Kidney (tissue), 14 donors: ENCODE results near the gene LCLAT1. TPM values are rescaled to one million over a fixed set of nuclear protein-coding genes. Genes with fewer than 3 reads are reported as not detected.

Source experiments
- DNase-seq, 5 donors: peaks; one replicate each; pipeline ENCODE4 v3.0.0-alpha.2; 2013 to 2020
- FAIRE-seq: peaks from 2 replicates; lab custom pipeline; 2012; peaks lifted over from hg19 to GRCh38; lab: Jason Lieb, UNC
- H3K27ac ChIP-seq, 2 donors: one replicate each; pipeline ENCODE4 v1.7.0; 2013; ENCODE audit warnings: low read depth in 2 of 2, low read length in 2 of 2, inconsistent platforms in 1 of 2
- H3K27me3 ChIP-seq: one replicate; pipeline ENCODE4 v1.7.1; 2013; ENCODE audit warnings: low read length, inconsistent platforms; ENCODE audit not compliant: control insufficient read depth, insufficient read depth
- H3K36me3 ChIP-seq, 3 donors: one replicate each; pipeline versions ENCODE4 v1.7.0 to v1.7.1; 2013; ENCODE audit warnings: low read length in 3 of 3, control low read depth in 1 of 3, inconsistent platforms in 1 of 3; ENCODE audit not compliant: insufficient read depth in 3 of 3, control insufficient read depth in 2 of 3
- H3K4me1 ChIP-seq, 3 donors: one replicate each; pipeline versions ENCODE4 v1.7.0 to v1.7.1; 2013; ENCODE audit warnings: low read length in 3 of 3, inconsistent platforms in 1 of 3, low read depth in 1 of 3; ENCODE audit not compliant: control insufficient read depth in 2 of 3, insufficient read depth in 2 of 3
- H3K4me3 ChIP-seq, 3 donors: one replicate each; pipeline versions ENCODE4 v1.7.0 to v1.8.1; 2013; ENCODE audit warnings: low read length in 3 of 3, control low read depth in 1 of 3, inconsistent platforms in 1 of 3
- H3K9ac ChIP-seq, 3 donors: one replicate each; pipeline versions ENCODE4 v1.7.0 to v1.7.1; 2013; ENCODE audit warnings: low read length in 3 of 3, control low read depth in 1 of 3, inconsistent platforms in 1 of 3
- H3K9me3 ChIP-seq, 3 donors: one replicate each; pipeline versions ENCODE4 v1.7.0 to v1.7.1; 2013; ENCODE audit warnings: low read length in 3 of 3, control low read depth in 1 of 3, inconsistent platforms in 1 of 3; ENCODE audit not compliant: control insufficient read depth in 2 of 3, insufficient read depth in 1 of 3
- intact Hi-C: fragments of 100-400 bp; cut with DNase I; formaldehyde crosslinking; loops from one replicate; pipeline ENCODE4 v1.11.1; 2022
- polyA plus RNA-seq: library from polyadenylated mRNA; stranded (reverse); fragments of 350-450 nt; fragmentation: Illumina TruSeq; extraction: RNeasy Lipid Tissue Mini Kit (QIAGEN cat#74804); gene quantifications from one replicate; pipeline ENCODE4 v1.2.3, GENCODE V29; 2014; ENCODE audit warnings: low read depth, low replicate concordance; ENCODE audit not compliant: insufficient read depth
- total RNA-seq: library from RNA; stranded (reverse); fragmentation: NEBNext Ultra II Directional; extraction: Animal tissue kit (Norgen Biotek cat#: 25700); gene quantifications from one replicate; pipeline ENCODE4 v1.2.1, GENCODE V29; 2021
- TF ChIP-seq, protein P1 (sequence below): IDR thresholded peaks from 3 replicates; pipeline ENCODE4 v1.5.1; 2012; ENCODE audit warnings: mild to moderate bottlenecking, moderate library complexity, borderline replicate concordance; ENCODE audit not compliant: insufficient read depth; ENCODE audit errors: extremely low read depth
- donor health status: control.
- donor health status: control.
- donor health status: control.
- donor health status: control.
- donor health status: control.
- donor health status: DM: yes; HTN: yes; CAD: no.
- donor health status: Normal renal cell carcinoma (clear cell type).

LCLAT1 gene
- total and polyA plus RNA-seq, 2 donors from 2014 or later = 5.6 to 19.4 TPM

DNA sequence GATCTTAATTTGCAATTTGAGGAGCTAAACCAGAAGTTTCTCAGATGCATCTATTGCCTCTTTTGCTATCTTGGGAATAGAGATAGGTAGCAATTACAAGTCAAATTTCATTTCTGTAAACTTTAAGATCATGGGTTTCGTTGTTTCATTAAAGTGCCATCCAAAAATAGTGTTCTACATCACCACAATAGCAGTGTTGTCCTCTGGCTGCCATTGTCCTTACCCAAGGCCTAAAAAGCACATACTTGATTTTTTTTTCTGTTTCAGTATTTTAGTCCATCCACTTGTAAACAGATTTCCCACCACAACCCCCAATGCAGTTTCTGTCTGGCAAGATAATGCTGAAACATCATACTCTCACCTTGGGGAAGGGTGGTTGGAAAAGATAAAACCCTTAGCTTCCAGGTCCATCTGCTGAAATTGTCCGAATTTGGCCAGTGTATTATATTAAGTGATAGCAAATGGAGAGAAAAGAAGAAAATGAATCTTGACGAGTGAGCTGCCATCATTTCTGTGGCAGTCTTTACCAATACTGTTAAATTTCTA lies 136.2 kb downstream of the LCLAT1 start:
- no peaks in the 10 kb centered on the region for H3K36me3 ChIP-seq
- H3K27ac ChIP-seq = no peak overlapping the region
- no peaks in the 10 kb centered on the region for H3K4me1 ChIP-seq
- FAIRE-seq (no peak), DNase-seq (no peak)
- intact Hi-C loops = no loop called here
- TF ChIP-seq, protein P1, sequence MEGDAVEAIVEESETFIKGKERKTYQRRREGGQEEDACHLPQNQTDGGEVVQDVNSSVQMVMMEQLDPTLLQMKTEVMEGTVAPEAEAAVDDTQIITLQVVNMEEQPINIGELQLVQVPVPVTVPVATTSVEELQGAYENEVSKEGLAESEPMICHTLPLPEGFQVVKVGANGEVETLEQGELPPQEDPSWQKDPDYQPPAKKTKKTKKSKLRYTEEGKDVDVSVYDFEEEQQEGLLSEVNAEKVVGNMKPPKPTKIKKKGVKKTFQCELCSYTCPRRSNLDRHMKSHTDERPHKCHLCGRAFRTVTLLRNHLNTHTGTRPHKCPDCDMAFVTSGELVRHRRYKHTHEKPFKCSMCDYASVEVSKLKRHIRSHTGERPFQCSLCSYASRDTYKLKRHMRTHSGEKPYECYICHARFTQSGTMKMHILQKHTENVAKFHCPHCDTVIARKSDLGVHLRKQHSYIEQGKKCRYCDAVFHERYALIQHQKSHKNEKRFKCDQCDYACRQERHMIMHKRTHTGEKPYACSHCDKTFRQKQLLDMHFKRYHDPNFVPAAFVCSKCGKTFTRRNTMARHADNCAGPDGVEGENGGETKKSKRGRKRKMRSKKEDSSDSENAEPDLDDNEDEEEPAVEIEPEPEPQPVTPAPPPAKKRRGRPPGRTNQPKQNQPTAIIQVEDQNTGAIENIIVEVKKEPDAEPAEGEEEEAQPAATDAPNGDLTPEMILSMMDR = no peak
- no peaks in the 10 kb centered on the region for H3K9me3 ChIP-seq
- no peaks in the 10 kb centered on the region for H3K27me3 ChIP-seq
- no peak overlapping the region for H3K4me3 ChIP-seq
- H3K9ac ChIP-seq = no peak overlapping the region

DNA sequence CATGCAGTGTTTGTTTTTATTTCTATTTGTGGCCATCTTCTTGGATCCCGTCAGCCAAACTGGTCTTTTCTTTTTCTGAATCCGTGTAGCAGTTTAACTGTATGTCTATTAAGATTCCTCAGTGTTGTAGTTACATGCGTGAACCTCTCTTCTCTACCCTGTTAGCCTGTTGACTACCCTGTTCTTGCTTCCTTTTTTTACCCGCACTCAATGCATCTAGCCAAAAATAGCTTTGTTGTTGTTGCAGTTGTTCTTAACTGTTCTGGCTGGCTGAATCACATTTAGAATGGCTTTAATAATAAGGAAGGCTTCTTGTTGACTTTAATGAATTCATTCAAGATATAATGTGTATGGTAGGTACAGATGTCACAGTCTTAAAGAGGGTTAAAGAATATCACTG lies 137.1 kb downstream of the LCLAT1 start:
- no peak overlapping the region for H3K27ac ChIP-seq
- H3K4me3 ChIP-seq = no peak overlapping the region
- H3K27me3 ChIP-seq = no peaks in the 10 kb centered on the region
- TF ChIP-seq, protein P1 = no peak
- no peaks in the 10 kb centered on the region for H3K4me1 ChIP-seq
- intact Hi-C loops = no loop called here
- FAIRE-seq (no peak), DNase-seq (no peak)
- no peaks in the 10 kb centered on the region for H3K36me3 ChIP-seq
- no peaks in the 10 kb centered on the region for H3K9me3 ChIP-seq
- H3K9ac ChIP-seq = no peak overlapping the region

GRCh38 chr2:30588994-30589393 lies 141.9 kb downstream of the LCLAT1 start:
- no peaks in the 10 kb centered on the region for H3K4me1 ChIP-seq
- DNase-seq (no peak), FAIRE-seq (no peak)
- H3K36me3 ChIP-seq = no peaks in the 10 kb centered on the region
- no peaks in the 10 kb centered on the region for H3K27me3 ChIP-seq
- H3K27ac ChIP-seq = no peak overlapping the region
- no peaks in the 10 kb centered on the region for H3K9me3 ChIP-seq
- TF ChIP-seq, protein P1 = no peak
- no peak overlapping the region for H3K9ac ChIP-seq
- intact Hi-C loops = no loop called here
- no peak overlapping the region for H3K4me3 ChIP-seq

GRCh38 chr2:30590407-30590806 lies 143.4 kb downstream of the LCLAT1 start:
- TF ChIP-seq, protein P1 = no peak
- DNase-seq (no peak), FAIRE-seq (no peak)
- no peaks in the 10 kb centered on the region for H3K36me3 ChIP-seq
- H3K4me3 ChIP-seq = no peak overlapping the region
- H3K4me1 ChIP-seq = no peaks in the 10 kb centered on the region
- no peak overlapping the region for H3K9ac ChIP-seq
- no peaks in the 10 kb centered on the region for H3K27me3 ChIP-seq
- no peak overlapping the region for H3K27ac ChIP-seq
- H3K9me3 ChIP-seq = no peaks in the 10 kb centered on the region
- intact Hi-C loops = no loop called here
